SJCRH30 (cell line): ENCODE data around the gene CTSD. TPM values are rescaled to one million over a fixed set of nuclear protein-coding genes. Genes with fewer than 3 reads are reported as not detected.

Source experiments
- total RNA-seq: library from RNA; depleted of rRNA; stranded (reverse); fragments of >200 nt; shearing (Covaris generic); gene quantifications from 2 replicates; pipeline ENCODE4 v1.2.3, GENCODE V29; 2014; rRNA removed

The CTSD gene
- total RNA-seq, 1 experiment from 2014 or later = 70.2 TPM

Other genes starting within 250 kb of the CTSD start
- gene DUSP8, start 191.7 kb downstream of the CTSD start, total RNA-seq = 0.71 and 0.83 TPM in 2 replicates
- gene KRTAP5-1, start 178.6 kb downstream of the CTSD start, total RNA-seq = not detected in 2 replicates
- gene KRTAP5-2, start 165.6 kb downstream of the CTSD start, total RNA-seq = not detected in 2 replicates
- not detected in 2 replicates for gene KRTAP5-3, start 155.5 kb downstream of the CTSD start, total RNA-seq
- not detected in 2 replicates for gene KRTAP5-4, start 141.8 kb downstream of the CTSD start, total RNA-seq
- gene KRTAP5-5, start 134.2 kb downstream of the CTSD start, total RNA-seq = not detected in 2 replicates
- gene KRTAP5-6, start 66.7 kb downstream of the CTSD start, total RNA-seq = not detected in 2 replicates
- 0.18 and 0.23 TPM in 2 replicates for gene IFITM10, start 13.3 kb downstream of the CTSD start, total RNA-seq
- gene SYT8, start 71.1 kb upstream of the CTSD start, total RNA-seq = 1.7 and 2.7 TPM in 2 replicates
- gene TNNI2, start 75.1 kb upstream of the CTSD start, total RNA-seq = 20.2 and 20.5 TPM in 2 replicates
- 15.0 and 15.4 TPM in 2 replicates for gene LSP1, start 89.2 kb upstream of the CTSD start, total RNA-seq
- gene PRR33, start 128.0 kb upstream of the CTSD start, total RNA-seq = 0.02 and 0.05 TPM in 2 replicates
- gene TNNT3, start 155.8 kb upstream of the CTSD start, total RNA-seq = 2.2 and 2.3 TPM in 2 replicates
- gene MRPL23, start 183.4 kb upstream of the CTSD start, total RNA-seq = 50.4 and 54.9 TPM in 2 replicates
- 0.10 TPM in 1 of 2 replicates, not detected in the other for gene H19, start 233.9 kb upstream of the CTSD start, total RNA-seq